Stimulated activated CD8-positive, alpha-beta memory T cell treated with anti-CD3 and anti-CD28 coated beads, Interleukin-12 subunit alpha, Interleukin-12 subunit beta, amount 100 ng/mL, for 4 hours (primary cell): Measurements from ENCODE around the gene UBAP2L.
"Not testable (repeated sequence)": the region's sequence is repeated elsewhere in the genome, so short reads cannot be mapped to it uniquely, and the experiment has no call there.

Experiments used
- DNase-seq: peaks from one replicate; pipeline ENCODE4 v3.0.0-alpha.2; 2020; ENCODE audit warnings: low read depth

UBAP2L gene

GRCh38 chr1:154313066-154313356 lies 92.3 kb downstream of the UBAP2L start:
- no peak for DNase-seq

- DNase-seq = not testable (repeated sequence)
These were observed 93.5 kb downstream of the UBAP2L start for GRCh38 chr1:154314226-154314625.

GRCh38 chr1:154316704-154317103 lies 95.9 kb downstream of the UBAP2L start:
- no peak for DNase-seq

GRCh38 chr1:154318386-154318785 lies 97.6 kb downstream of the UBAP2L start:
- no peak for DNase-seq
